K562 (cell line): Measurements from ENCODE around the gene DOLPP1. TPM values are rescaled to one million over a fixed set of nuclear protein-coding genes. Genes with fewer than 3 reads are reported as not detected.

Source experiments
- ATAC-seq: fragments of 200-7000 bp; cut with Tn5 transposase; 3 replicates; pipeline ENCODE4 v1.9.1; 2020; ENCODE audit warnings: moderate library complexity
- BruUV-seq: library from RNA; stranded (reverse); fragments of 400-500 nt; replicated peaks from 2 replicates; lab custom pipeline; 2021; lab: Mats Ljungman, UMichigan
- CTCF ChIA-PET: fragments of 300-600 bp; formaldehyde crosslinking; extraction: SDS; loops from one replicate; lab custom pipeline; 2021; ENCODE audit warnings: low intra/inter-chr PET ratio; lab: Yijun Ruan, JAX
- POLR2A ChIA-PET: fragments of 300-600, 350-650 bp; sonication (Branson Sonifier 250); formaldehyde crosslinking; extraction: SDS; loops from one replicate; lab custom pipeline; 2021; ENCODE audit warnings: antibody characterized with exemption, inconsistent platforms; lab: Yijun Ruan, JAX
- DNase-seq, 4 experiments: peaks; one replicate each; pipeline versions ENCODE4 v3.0.0 to v3.0.0-alpha.2; 2011 to 2018; ENCODE audit warnings: low spot score in 3 of 4, mixed read lengths in 3 of 4; ENCODE audit errors: extremely low read depth in 1 of 4
- FAIRE-seq: peaks from 2 replicates; lab custom pipeline; 2011; peaks lifted over from hg19 to GRCh38; lab: Jason Lieb, UNC
- H2AFZ ChIP-seq: 2 replicates; pipeline ENCODE4 v1.6.0; 2011; ENCODE audit warnings: low read depth, low read length, control low read depth, inconsistent platforms
- H3K27ac ChIP-seq: fragments of 200-600 bp; 3 replicates; pipeline ENCODE4 v1.8.0; 2011; ENCODE audit warnings: low read depth, mild to moderate bottlenecking, control low read depth, inconsistent platforms, low read length, moderate library complexity, mixed read lengths; ENCODE audit errors: extremely low read depth
- H3K27me3 ChIP-seq, 2 experiments: fragments of 300-600 bp in 1 of 2; 2 replicates in 1 of 2; 3 replicates in 1 of 2; pipeline versions ENCODE4 v1.6.0 to v1.8.0; 2011; ENCODE audit warnings: inconsistent platforms in 2 of 2, low read length in 2 of 2, mild to moderate bottlenecking in 1 of 2, mixed read lengths in 1 of 2, moderate library complexity in 1 of 2; ENCODE audit not compliant: control insufficient read depth in 2 of 2, insufficient read depth in 2 of 2
- H3K36me3 ChIP-seq: fragments of 300-600 bp; 3 replicates; pipeline ENCODE4 v1.8.0; 2011; ENCODE audit warnings: mild to moderate bottlenecking, low read length, inconsistent platforms; ENCODE audit not compliant: control insufficient read depth, insufficient read depth
- H3K4me1 ChIP-seq, 2 experiments: fragments of 200-600 bp in 1 of 2; replicated peaks in 1 of 2; 2 replicates in 1 of 2; 3 replicates in 1 of 2; pipeline versions ENCODE4 v1.5.1 to v1.8.0; 2011; ENCODE audit warnings: inconsistent platforms in 2 of 2, low read length in 2 of 2, mild to moderate bottlenecking in 1 of 2, mixed read lengths in 1 of 2, moderate library complexity in 1 of 2; ENCODE audit not compliant: control insufficient read depth in 2 of 2, insufficient read depth in 2 of 2
- H3K4me2 ChIP-seq: 2 replicates; pipeline ENCODE4 v1.6.1; 2011; ENCODE audit warnings: low read length, control low read depth, inconsistent platforms, mixed read lengths; ENCODE audit not compliant: insufficient read depth
- H3K4me3 ChIP-seq: fragments of 200-600 bp; sonication (generic), shearing (Covaris generic); 2 replicates; pipeline ENCODE4 v1.5.1; 2016; ENCODE audit warnings: control low read depth, inconsistent platforms
- H3K79me2 ChIP-seq: fragments of 200-600 bp; 3 replicates; pipeline ENCODE4 v1.8.0; 2011; ENCODE audit warnings: low read length, inconsistent platforms; ENCODE audit not compliant: control insufficient read depth, insufficient read depth
- H3K9ac ChIP-seq, 2 experiments: 2 replicates each; pipeline versions ENCODE4 v1.6.0 to v1.6.1; 2011; ENCODE audit warnings: low read depth in 2 of 2, low read length in 2 of 2, control low read depth in 1 of 2, inconsistent platforms in 1 of 2, mild to moderate bottlenecking in 1 of 2, mixed read lengths in 1 of 2; ENCODE audit not compliant: insufficient read depth in 1 of 2
- H3K9me1 ChIP-seq: one replicate; pipeline ENCODE4 v1.6.0; 2011; ENCODE audit warnings: inconsistent platforms, mild to moderate bottlenecking, low read length, moderate library complexity; ENCODE audit not compliant: control insufficient read depth, insufficient read depth
- H3K9me3 ChIP-seq: replicated peaks from 2 replicates; pipeline ENCODE4 v1.5.1; 2011; ENCODE audit warnings: low read depth, low read length, inconsistent platforms; ENCODE audit not compliant: control insufficient read depth, insufficient read depth
- H4K20me1 ChIP-seq: replicated peaks from 2 replicates; pipeline ENCODE4 v1.6.1; 2011; ENCODE audit warnings: low read length, inconsistent platforms, mixed read lengths; ENCODE audit not compliant: control insufficient read depth, insufficient read depth
- E2F3 ChIP-seq: fragments of 250-450 bp; sonication (Bioruptor Pico); IDR thresholded peaks from 2 replicates; pipeline ENCODE4 v1.4.0; 2020; ENCODE audit warnings: mild to moderate bottlenecking
- FOXA3 ChIP-seq, 2 experiments: fragments of 450-650 bp in 1 of 2; sonication (generic) in 1 of 2; formaldehyde crosslinking; IDR thresholded peaks in 1 of 2; conservative IDR thresholded peaks in 1 of 2; 2 replicates each; pipeline versions ENCODE4 v1.4.0 to v1.8.0; 2020 to 2022; ENCODE audit warnings: mild to moderate bottlenecking in 2 of 2, missing genetic modification reagents in 1 of 2
- HDGF ChIP-seq: fragments of 450-650 bp; IDR thresholded peaks from 2 replicates; pipeline ENCODE4 v1.6.1; 2016
- KAT7 ChIP-seq: sonication (generic); formaldehyde crosslinking; IDR thresholded peaks from 2 replicates; pipeline ENCODE4 v1.8.0; 2022; ENCODE audit warnings: missing genetic modification reagents, mild to moderate bottlenecking, borderline replicate concordance
- MCM5 ChIP-seq: fragments of 450-650 bp; IDR thresholded peaks from 2 replicates; pipeline ENCODE4 v1.6.1; 2016; ENCODE audit warnings: low read depth
- PURB ChIP-seq: sonication (generic); formaldehyde crosslinking; IDR thresholded peaks from 2 replicates; pipeline ENCODE4 v1.9.0; 2021; ENCODE audit warnings: low read depth, mild to moderate bottlenecking, missing genetic modification reagents
- RBM25 ChIP-seq: fragments of 200-400 bp; formaldehyde crosslinking; IDR thresholded peaks from 2 replicates; pipeline ENCODE4 v1.6.1; 2018; ENCODE audit warnings: low read length, low read depth, moderate library complexity; ENCODE audit not compliant: severe bottlenecking
- WGBS: fragments of 100-300 bp; shearing (Covaris generic); methylation state at CpG from one replicate; pipeline ENCODE4 v1.1.6; 2016; ENCODE audit warnings: low coverage, mixed read lengths; ENCODE audit not compliant: insufficient coverage; ENCODE audit errors: missing lambda C conversion rate; 5-methylcytosine and 5-hydroxymethylcytosine counted together
- in situ Hi-C: fragments of 300-500 bp; cut with MboI; formaldehyde crosslinking; loops from 4 replicates; pipeline ENCODE4 v1.15.0; 2018; ENCODE audit warnings: inconsistent platforms, mixed read lengths
- intact Hi-C: fragments of 100-400 bp; cut with micrococcal nuclease; formaldehyde crosslinking; loops from 2 replicates; pipeline ENCODE4 v1.14.2; 2022
- polyA plus RNA-seq, 8 experiments: library from polyadenylated mRNA; depleted of rRNA in 4 of 8; stranded (reverse) in 5 of 8; unstranded in 3 of 8; fragments of >200 nt; fragmentation: Nextera tagmentation in 2 of 8; fragmentation: Illumina TruSeq in 1 of 8; extraction: Ambion mirVana in 2 of 8; extraction: Trizol in 1 of 8; gene quantifications; 2 replicates each; pipeline versions ENCODE4 v1.2.1 to v1.2.3, GENCODE V29; 2011 to 2014; ENCODE audit warnings: inconsistent platforms in 1 of 8, missing spikeins in 1 of 8
- total RNA-seq, 7 experiments: library from RNA; depleted of rRNA in 6 of 7; stranded (reverse); fragments of >200 nt in 6 of 7; fragmentation: Illumina TruSeq in 2 of 7; extraction: Trizol in 2 of 7; gene quantifications; 2 replicates each; pipeline versions ENCODE4 v1.2.1 to v1.2.3, GENCODE V29; 2011 to 2021; ENCODE audit warnings: low replicate concordance in 1 of 7
- TF ChIP-seq, protein P1 (sequence below): fragments of 250-450 bp; sonication (Bioruptor Pico); IDR thresholded peaks from 2 replicates; pipeline ENCODE4 v1.8.0; 2022; ENCODE audit warnings: moderate library complexity, mild to moderate bottlenecking, inconsistent platforms
- TF ChIP-seq, protein P2 (sequence below): fragments of 250-450 bp; sonication (Bioruptor Pico); IDR thresholded peaks from 2 replicates; pipeline ENCODE4 v1.5.0; 2020; ENCODE audit warnings: mild to moderate bottlenecking, borderline replicate concordance

DOLPP1 gene
- total and polyA plus RNA-seq, 9 of the 15 experiments (the other 6 are each of a cell fraction or from before 2014, with no cell fraction given): 3.0 to 39.8 (median 30.5) TPM

DNA sequence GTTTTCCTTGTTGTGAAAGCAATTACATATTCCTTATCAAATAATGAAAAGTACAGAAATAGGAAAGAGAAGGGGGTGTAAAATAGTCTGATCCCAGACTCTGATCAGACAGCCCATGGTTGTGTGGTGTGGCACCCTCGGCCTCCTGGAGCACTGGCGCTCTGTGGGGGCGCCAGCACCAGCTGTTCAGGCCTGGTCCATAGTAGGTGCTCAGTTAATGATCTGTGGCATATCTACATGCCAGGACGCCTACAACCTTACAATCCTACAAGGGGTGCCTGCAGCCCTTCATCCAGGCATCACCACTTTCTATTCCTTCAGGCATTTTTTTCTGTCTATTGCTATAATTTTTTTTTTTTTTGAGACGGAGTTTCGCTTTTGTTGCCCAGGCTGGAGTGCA is 27.9 kb upstream of the DOLPP1 start:
- ATAC-seq: no peak
- no peak for TF ChIP-seq E2F3 (CRISPR knock-in tag)
- peak; percentile 37 for TF ChIP-seq RBM25
- TF ChIP-seq, all 486 proteins: peak for 1
- H3K27ac ChIP-seq: no peak overlapping the region
- H3K79me2 ChIP-seq: no peaks in the 10 kb centered on the region
- H3K9me1 ChIP-seq: no peaks in the 10 kb centered on the region
- DNase-seq: peak in 1 of 4 experiments; percentile 8
- no peak overlapping the region for H2AFZ ChIP-seq
- no peaks in the 10 kb centered on the region for H3K9me3 ChIP-seq
- 0 out of 2 replicates have a peak, but pooled peaks cover 3% of the 10 kb centered on the region for H4K20me1 ChIP-seq
- no peak overlapping the region for H3K4me3 ChIP-seq
- 88% methylated on average over 5 of the region's 6 CpGs for WGBS
- H3K27me3 ChIP-seq: no peaks in the 10 kb centered on the region
- H3K4me1 ChIP-seq: no peaks in the 10 kb centered on the region; a peak in 2 of 5 replicates
- H3K36me3 ChIP-seq: peaks cover 62% of the 10 kb centered on the region; the same call in 2 of the 3 replicates
- in situ Hi-C loops (no loop called here), intact Hi-C loops (no loop called here)
- H3K4me2 ChIP-seq: no peak overlapping the region
- CTCF ChIA-PET: no interaction called here
- POLR2A ChIA-PET: interaction anchor here (0.6 to 1.6 kb wide), 2 partner anchors 15 to 405 kb away, joined by 4 to 5 read pairs; no protein-coding TSS in a partner anchor
- FAIRE-seq: no peak
- BruUV-seq: TSS peak; percentile 21
- no peak overlapping the region for H3K9ac ChIP-seq

DNA sequence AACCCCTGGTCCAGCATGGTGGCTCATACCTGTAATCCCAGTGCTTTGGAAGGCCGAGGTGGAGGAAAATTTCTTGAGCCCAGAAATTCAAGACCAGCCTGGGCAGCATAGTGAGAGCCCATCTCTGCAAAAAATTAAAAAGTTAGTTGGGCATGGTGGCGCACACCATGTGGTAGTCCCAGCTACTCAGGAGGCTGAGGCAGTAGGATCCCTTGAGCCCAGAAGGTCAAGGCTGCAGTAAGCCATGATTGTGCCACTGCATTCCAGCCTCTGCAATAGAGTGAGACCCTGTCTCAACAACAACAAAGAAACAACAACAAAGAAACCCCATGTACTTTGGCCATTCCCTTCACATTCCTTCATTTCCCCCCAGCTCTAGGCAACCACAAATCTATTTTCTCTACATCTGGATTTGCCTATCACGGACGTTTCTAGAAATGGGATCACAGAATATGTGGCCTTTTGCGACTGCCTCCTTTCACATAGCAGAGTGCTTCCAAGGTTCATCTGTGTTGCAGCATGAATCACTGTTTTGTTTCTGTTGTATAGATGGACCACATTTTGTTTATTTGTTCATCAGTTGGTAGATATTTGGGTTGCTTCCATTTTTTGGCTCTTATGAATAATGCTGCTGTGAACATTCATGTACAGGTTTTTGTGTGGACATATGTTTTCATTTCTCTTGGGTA is 26.6 kb upstream of the DOLPP1 start:
- Histone ChIP-seq H3K36me3 (peaks cover 60% of the 10 kb centered on the region; the same call in 2 of the 3 replicates), H3K27me3 (no peaks in the 10 kb centered on the region), H3K9ac (no peak overlapping the region), H2AFZ (no peak overlapping the region), H3K4me2 (no peak overlapping the region), H3K9me1 (no peaks in the 10 kb centered on the region), H3K9me3 (no peaks in the 10 kb centered on the region), H3K79me2 (no peaks in the 10 kb centered on the region), H3K27ac (no peak overlapping the region), H3K4me1 (peaks cover 0 to 3% of the 10 kb centered on the region in 2 experiments; a peak in 1 of 5 replicates), H3K4me3 (no peak overlapping the region), H4K20me1 (0 out of 2 replicates have a peak, but pooled peaks cover 3% of the 10 kb centered on the region)
- TF ChIP-seq PURB (CRISPR knock-in tag): no peak
- TF ChIP-seq FOXA3 (CRISPR knock-in tag; conservative IDR thresholded peaks at IDR 0.05 in 1 of 2, IDR thresholded peaks at IDR 0.05 in 1 of 2): no peak
- TF ChIP-seq, protein P1, sequence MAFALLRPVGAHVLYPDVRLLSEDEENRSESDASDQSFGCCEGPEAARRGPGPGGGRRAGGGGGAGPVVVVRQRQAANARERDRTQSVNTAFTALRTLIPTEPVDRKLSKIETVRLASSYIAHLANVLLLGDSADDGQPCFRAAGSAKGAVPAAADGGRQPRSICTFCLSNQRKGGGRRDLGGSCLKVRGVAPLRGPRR (CRISPR knock-in tag): no peak
- no peak for TF ChIP-seq MCM5
- TF ChIP-seq HDGF: no peak
- no peak for TF ChIP-seq KAT7 (CRISPR knock-in tag)
- TF ChIP-seq, protein P2, sequence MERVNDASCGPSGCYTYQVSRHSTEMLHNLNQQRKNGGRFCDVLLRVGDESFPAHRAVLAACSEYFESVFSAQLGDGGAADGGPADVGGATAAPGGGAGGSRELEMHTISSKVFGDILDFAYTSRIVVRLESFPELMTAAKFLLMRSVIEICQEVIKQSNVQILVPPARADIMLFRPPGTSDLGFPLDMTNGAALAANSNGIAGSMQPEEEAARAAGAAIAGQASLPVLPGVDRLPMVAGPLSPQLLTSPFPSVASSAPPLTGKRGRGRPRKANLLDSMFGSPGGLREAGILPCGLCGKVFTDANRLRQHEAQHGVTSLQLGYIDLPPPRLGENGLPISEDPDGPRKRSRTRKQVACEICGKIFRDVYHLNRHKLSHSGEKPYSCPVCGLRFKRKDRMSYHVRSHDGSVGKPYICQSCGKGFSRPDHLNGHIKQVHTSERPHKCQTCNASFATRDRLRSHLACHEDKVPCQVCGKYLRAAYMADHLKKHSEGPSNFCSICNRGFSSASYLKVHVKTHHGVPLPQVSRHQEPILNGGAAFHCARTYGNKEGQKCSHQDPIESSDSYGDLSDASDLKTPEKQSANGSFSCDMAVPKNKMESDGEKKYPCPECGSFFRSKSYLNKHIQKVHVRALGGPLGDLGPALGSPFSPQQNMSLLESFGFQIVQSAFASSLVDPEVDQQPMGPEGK (CRISPR knock-in tag): no peak
- CTCF ChIA-PET: no interaction called here
- ATAC-seq (no peak), FAIRE-seq (no peak), DNase-seq (no peak)
- in situ Hi-C loops: no loop called here
- intact Hi-C loops: no loop called here
- POLR2A ChIA-PET: interaction anchor here (1.6 kb wide), 1 partner anchor 16 kb away, joined by 5 read pairs; no protein-coding TSS in a partner anchor
- no TSS peak for BruUV-seq
- whole genome bisulfite sequencing: 78% methylated on average over 5 of the region's 5 CpGs
